ENCODE data around the gene CABYR. TPM values are rescaled to one million over a fixed set of nuclear protein-coding genes. Genes with fewer than 3 reads are reported as not detected.

The CABYR gene
- total and polyA plus RNA-seq, 8 donors: 0.73 to 9.4 (median 2.6) TPM; not detected in 3

- no peak for TF ChIP-seq POLR2A (IDR thresholded peaks at IDR 0.05)
- no peak for TF ChIP-seq CTCF (IDR thresholded peaks at IDR 0.05)
- TF ChIP-seq POLR2AphosphoS5 (IDR thresholded peaks at IDR 0.05): no peak
- no peak for TF ChIP-seq EP300 (IDR thresholded peaks at IDR 0.05)
- H3K27ac ChIP-seq: no peak overlapping the region
- H3K36me3 ChIP-seq: peaks cover 0 to 19% (median 18%) of the 10 kb centered on the region in 4 donors
- H3K4me3 ChIP-seq: no peak overlapping the region
- WGBS, 5 donors: 59 to 87% (median 79%) methylated on average over 14 to 15 of the region's 15 CpGs
- intact Hi-C loops (cut with DNase I; ENCODE audit: low total_unique reads): loop anchor here (10.0 kb wide), 1 partner anchor 178 kb away; no protein-coding TSS in a partner anchor
- no peaks in the 10 kb centered on the region for H3K9me3 ChIP-seq
- H3K27me3 ChIP-seq: no peaks in the 10 kb centered on the region
- peaks cover 0 to 21% (median 2%) of the 10 kb centered on the region in 4 donors for H3K4me1 ChIP-seq
- DNase-seq: peak in 1 of 2 donors; percentile 56
These were observed 25.8 kb upstream of the CABYR start for GRCh38 chr18:24112874-24113615.

DNA sequence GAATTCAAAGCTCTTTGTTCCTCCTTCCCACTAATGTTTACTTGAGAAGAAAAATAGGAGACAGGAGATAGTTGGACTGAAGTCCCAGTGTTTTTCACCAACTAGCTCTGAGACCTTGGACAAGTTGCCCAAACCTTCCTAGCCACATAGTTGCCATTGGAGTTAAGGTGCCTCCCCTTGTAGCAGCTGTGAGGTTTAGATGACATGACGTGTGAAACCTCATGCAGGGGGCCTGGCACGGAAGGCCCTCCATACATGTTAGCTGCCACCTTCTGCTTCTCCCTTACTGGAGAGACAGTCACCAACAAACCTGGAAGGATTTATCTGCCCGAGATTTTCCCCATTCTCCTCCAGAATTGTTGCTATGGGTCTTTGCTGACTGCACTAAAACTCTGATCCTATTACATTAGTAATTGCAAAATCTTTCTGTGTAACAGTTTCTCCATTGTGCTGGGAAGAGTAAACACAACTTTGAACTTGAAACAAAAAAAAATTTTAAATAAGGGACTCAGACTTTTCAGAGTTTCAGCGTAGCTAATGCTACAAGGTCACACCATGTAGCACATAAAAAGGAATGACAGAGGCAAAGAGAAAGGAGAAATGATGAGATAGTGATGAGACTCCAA is 23.8 kb upstream of the CABYR start:
- DNase-seq: no peak
- H3K9me3 ChIP-seq: no peaks in the 10 kb centered on the region
- intact Hi-C loops (cut with DNase I; ENCODE audit: low total_unique reads): loop anchor here (10.0 kb wide), 1 partner anchor 180 kb away; no protein-coding TSS in a partner anchor
- WGBS, 5 donors: 51 to 68% (median 55%) methylated on average over 4 of the region's 4 CpGs
- peaks cover 0 to 21% (median 5%) of the 10 kb centered on the region in 4 donors for H3K4me1 ChIP-seq
- no peak overlapping the region for H3K4me3 ChIP-seq
- no peak overlapping the region for H3K27ac ChIP-seq
- H3K27me3 ChIP-seq: no peaks in the 10 kb centered on the region
- TF ChIP-seq CTCF (IDR thresholded peaks at IDR 0.05): no peak
- TF ChIP-seq POLR2A (IDR thresholded peaks at IDR 0.05): no peak
- peaks cover 0 to 22% (median 20%) of the 10 kb centered on the region in 4 donors for H3K36me3 ChIP-seq

GRCh38 chr18:24115628-24116027 is 23.2 kb upstream of the CABYR start:
- intact Hi-C loops (cut with DNase I; ENCODE audit: low total_unique reads): loop anchor here (10.0 kb wide), 1 partner anchor 181 kb away; no protein-coding TSS in a partner anchor
- H3K27ac ChIP-seq: no peak overlapping the region
- no peak overlapping the region for H3K4me3 ChIP-seq
- no peaks in the 10 kb centered on the region for H3K9me3 ChIP-seq
- DNase-seq: no peak
- H3K27me3 ChIP-seq: no peaks in the 10 kb centered on the region
- 46 to 70% (median 63%) methylated on average over 2 of the region's 2 CpGs for WGBS, 5 donors
- TF ChIP-seq EP300 (IDR thresholded peaks at IDR 0.05) (no peak), POLR2A (IDR thresholded peaks at IDR 0.05) (no peak), POLR2AphosphoS5 (IDR thresholded peaks at IDR 0.05) (no peak), CTCF (IDR thresholded peaks at IDR 0.05) (no peak)
- peaks cover 0 to 21% (median 5%) of the 10 kb centered on the region in 4 donors for H3K4me1 ChIP-seq
- peaks cover 0 to 27% (median 23%) of the 10 kb centered on the region in 4 donors for H3K36me3 ChIP-seq

GRCh38 chr18:24118750-24119577 is 19.9 kb upstream of the CABYR start:
- TF ChIP-seq EP300 (IDR thresholded peaks at IDR 0.05) (no peak), CTCF (IDR thresholded peaks at IDR 0.05) (peak in 5 of 7 experiments; percentile 87 to 94 (median 92)), POLR2A (IDR thresholded peaks at IDR 0.05) (no peak), POLR2AphosphoS5 (IDR thresholded peaks at IDR 0.05) (peak in 1 of 3 donors; percentile 73)
- Histone ChIP-seq H3K9me3 (no peaks in the 10 kb centered on the region), H3K36me3 (peaks cover 0 to 30% (median 26%) of the 10 kb centered on the region in 4 donors), H3K4me1 (peaks cover 0 to 12% (median 5%) of the 10 kb centered on the region in 4 donors), H3K27ac (no peak overlapping the region), H3K27me3 (no peaks in the 10 kb centered on the region), H3K4me3 (no peak overlapping the region)
- peak; percentile 86 to 92 for DNase-seq
- intact Hi-C loops (cut with DNase I; ENCODE audit: low total_unique reads): loop anchor here (10.0 kb wide), 1 partner anchor 184 kb away; no protein-coding TSS in a partner anchor
- WGBS, 5 donors: 48 to 58% (median 56%) methylated on average over 8 of the region's 8 CpGs

All from stomach (tissue), 9 donors.